ENCODE results near the gene NPB. TPM values are rescaled to one million over a fixed set of nuclear protein-coding genes. Genes with fewer than 3 reads are reported as not detected.

The NPB gene
- total and polyA plus RNA-seq, 9 donors = 0.43 to 3.1 (median 1.3) TPM

- Histone ChIP-seq H3K4me3 (no peak overlapping the region), H3K4me1 (ENCODE audit: insufficient read depth) (peaks cover 1% of the 10 kb centered on the region), H3K9me3 (no peaks in the 10 kb centered on the region), H3K27me3 (no peaks in the 10 kb centered on the region), H3K27ac (no peak overlapping the region), H3K36me3 (no peaks in the 10 kb centered on the region)
- 91 to 95% (median 92%) methylated on average over 10 to 11 of the region's 11 CpGs for WGBS, 3 donors
- intact Hi-C loops (cut with DNase I) = no loop called here
- TF ChIP-seq EP300 (IDR thresholded peaks at IDR 0.05) (no peak), POLR2A (IDR thresholded peaks at IDR 0.05) (no peak), CTCF (IDR thresholded peaks at IDR 0.05) (no peak)
- DNase-seq = no peak
These were observed 6.8 kb downstream of the NPB start for GRCh38 chr17:81908793-81909192.

GRCh38 chr17:81909231-81909630 lies 7.2 kb downstream of the NPB start:
- DNase-seq = no peak
- H3K4me1 ChIP-seq (ENCODE audit: insufficient read depth) = peaks cover 1% of the 10 kb centered on the region
- H3K27me3 ChIP-seq = no peaks in the 10 kb centered on the region
- intact Hi-C loops (cut with DNase I) = no loop called here
- H3K36me3 ChIP-seq = no peaks in the 10 kb centered on the region
- H3K27ac ChIP-seq = no peak overlapping the region
- no peak overlapping the region for H3K4me3 ChIP-seq
- H3K9me3 ChIP-seq = no peaks in the 10 kb centered on the region
- TF ChIP-seq CTCF (IDR thresholded peaks at IDR 0.05) (no peak), EP300 (IDR thresholded peaks at IDR 0.05) (no peak), POLR2A (IDR thresholded peaks at IDR 0.05) (no peak)
- WGBS, 3 donors = 92 to 96% (median 92%) methylated on average over 6 to 12 of the region's 12 CpGs

- H3K36me3 ChIP-seq = no peaks in the 10 kb centered on the region
- no peaks in the 10 kb centered on the region for H3K9me3 ChIP-seq
- intact Hi-C loops (cut with DNase I) = no loop called here
- no peaks in the 10 kb centered on the region for H3K27me3 ChIP-seq
- TF ChIP-seq POLR2A (IDR thresholded peaks at IDR 0.05) = no peak
- no peak for TF ChIP-seq EP300 (IDR thresholded peaks at IDR 0.05)
- no peak for TF ChIP-seq CTCF (IDR thresholded peaks at IDR 0.05)
- WGBS, 3 donors = 39 to 44% (median 43%) methylated on average over 23 of the region's 23 CpGs
- peak overlapping the region; percentile 66 for H3K4me3 ChIP-seq
- no peak for DNase-seq
- H3K27ac ChIP-seq = no peak overlapping the region
- H3K4me1 ChIP-seq (ENCODE audit: insufficient read depth) = peaks cover 1% of the 10 kb centered on the region
These were observed 8.2 kb downstream of the NPB start for GRCh38 chr17:81909966-81910839.

- Histone ChIP-seq H3K36me3 (no peaks in the 10 kb centered on the region), H3K9me3 (no peaks in the 10 kb centered on the region), H3K27ac (no peak overlapping the region), H3K4me1 (ENCODE audit: insufficient read depth) (peaks cover 1% of the 10 kb centered on the region), H3K27me3 (no peaks in the 10 kb centered on the region), H3K4me3 (peak overlapping the region; percentile 66)
- TF ChIP-seq CTCF (IDR thresholded peaks at IDR 0.05) = no peak
- no peak for TF ChIP-seq EP300 (IDR thresholded peaks at IDR 0.05)
- no peak for TF ChIP-seq POLR2A (IDR thresholded peaks at IDR 0.05)
- 0% methylated on average over 23 to 55 of the region's 55 CpGs for WGBS, 3 donors
- intact Hi-C loops (cut with DNase I) = no loop called here
- DNase-seq = no peak
These were observed 8.8 kb downstream of the NPB start for GRCh38 chr17:81910840-81911276.

Measured in ovary (tissue), 9 donors.